IMR-90 (cell line): Measurements from ENCODE around the gene NTM. TPM values are rescaled to one million over a fixed set of nuclear protein-coding genes. Genes with fewer than 3 reads are reported as not detected.
"Not testable (repeated sequence)": the region's sequence is repeated elsewhere in the genome, so short reads cannot be mapped to it uniquely, and the experiment has no call there.

Experiments
- ATAC-seq: fragments of 200-7000 bp; cut with Tn5 transposase; 2 replicates; pipeline ENCODE4 v1.9.1; 2020; ENCODE audit warnings: low read depth, mild to moderate bottlenecking, moderate library complexity
- BruUV-seq: library from RNA; stranded (reverse); fragments of 400-500 nt; replicated peaks from 2 replicates; lab custom pipeline; 2021; lab: Mats Ljungman, UMichigan
- CTCF ChIA-PET: fragments of 300-600 bp; formaldehyde crosslinking; extraction: SDS; loops from one replicate; lab custom pipeline; 2021; ENCODE audit warnings: antibody characterized with exemption; lab: Yijun Ruan, JAX
- POLR2A ChIA-PET: fragments of 300-600 bp; sonication (Branson Sonifier 250); formaldehyde crosslinking; loops from one replicate; lab custom pipeline; 2022; ENCODE audit warnings: antibody characterized with exemption; ENCODE audit not compliant: unreplicated experiment; lab: Charles Lee
- DNase-seq: peaks from one replicate; pipeline ENCODE4 v3.0.0; 2013
- H2AFZ ChIP-seq: replicated peaks from 2 replicates; pipeline ENCODE3; 2013; ENCODE audit warnings: low read length, mild to moderate bottlenecking; ENCODE audit not compliant: poor library complexity
- H2AK5ac ChIP-seq: 2 replicates; pipeline ENCODE4 v1.6.1; 2013; ENCODE audit warnings: low read depth, low read length, inconsistent platforms
- H2AK9ac ChIP-seq: replicated peaks from 2 replicates; pipeline ENCODE3; 2013; ENCODE audit warnings: mild to moderate bottlenecking, low read depth, low read length, moderate library complexity; ENCODE audit not compliant: poor library complexity
- H2BK120ac ChIP-seq: 2 replicates; pipeline ENCODE4 v1.6.1; 2013; ENCODE audit warnings: low read depth, low read length, inconsistent platforms
- H2BK15ac ChIP-seq: 3 replicates; pipeline ENCODE4 v1.6.1; 2013; ENCODE audit warnings: low read depth, low read length, inconsistent platforms
- H2BK20ac ChIP-seq: 2 replicates; pipeline ENCODE4 v1.6.1; 2013; ENCODE audit warnings: low read depth, mild to moderate bottlenecking, inconsistent platforms, low read length, moderate library complexity
- H2BK5ac ChIP-seq: 2 replicates; pipeline ENCODE4 v1.6.1; 2013; ENCODE audit warnings: mild to moderate bottlenecking, low read depth, low read length, inconsistent platforms; ENCODE audit not compliant: poor library complexity, severe bottlenecking
- H3K14ac ChIP-seq: replicated peaks from 2 replicates; pipeline ENCODE4 v1.6.1; 2013; ENCODE audit warnings: low read depth, low read length, inconsistent platforms
- H3K18ac ChIP-seq: 2 replicates; pipeline ENCODE4 v1.6.1; 2013; ENCODE audit warnings: low read depth, low read length, control low read depth
- H3K23ac ChIP-seq: 2 replicates; pipeline ENCODE4 v1.6.1; 2013; ENCODE audit warnings: low read depth, low read length, inconsistent platforms
- H3K27ac ChIP-seq: 2 replicates; pipeline ENCODE4 v1.5.1; 2013; ENCODE audit warnings: mild to moderate bottlenecking, control low read depth, low read length; ENCODE audit not compliant: insufficient read depth
- H3K27me3 ChIP-seq: 2 replicates; pipeline ENCODE4 v1.6.1; 2013; ENCODE audit warnings: low read length; ENCODE audit not compliant: control insufficient read depth, insufficient read depth
- H3K36me3 ChIP-seq: 2 replicates; pipeline ENCODE4 v1.6.1; 2013; ENCODE audit warnings: low read length, mixed read lengths; ENCODE audit not compliant: control insufficient read depth, insufficient read depth
- H3K4ac ChIP-seq: 2 replicates; pipeline ENCODE4 v1.6.1; 2013; ENCODE audit warnings: low read depth, low read length, inconsistent platforms
- H3K4me1 ChIP-seq: 2 replicates; pipeline ENCODE4 v1.6.1; 2013; ENCODE audit warnings: low read length, mixed read lengths; ENCODE audit not compliant: control insufficient read depth, insufficient read depth
- H3K4me2 ChIP-seq: 2 replicates; pipeline ENCODE4 v1.6.1; 2013; ENCODE audit warnings: low read depth, mild to moderate bottlenecking, control low read depth, low read length, moderate library complexity
- H3K4me3 ChIP-seq: 2 replicates; pipeline ENCODE4 v1.5.1; 2013; ENCODE audit warnings: low read depth, mild to moderate bottlenecking, control low read depth, low read length, moderate library complexity; ENCODE audit not compliant: insufficient read depth
- H3K56ac ChIP-seq: 2 replicates; pipeline ENCODE4 v1.6.1; 2013; ENCODE audit warnings: low read length, inconsistent platforms; ENCODE audit not compliant: insufficient read depth; ENCODE audit errors: extremely low read depth
- H3K79me1 ChIP-seq, 2 experiments: 2 replicates each; pipeline ENCODE4 v1.6.1; 2013; ENCODE audit warnings: low read length in 2 of 2, inconsistent platforms in 1 of 2, low read depth in 1 of 2
- H3K9ac ChIP-seq: 2 replicates; pipeline ENCODE4 v1.6.1; 2013; ENCODE audit warnings: low read depth, low read length, control low read depth
- H3K9me1 ChIP-seq: 2 replicates; pipeline ENCODE4 v1.6.1; 2013; ENCODE audit warnings: low read length, inconsistent platforms; ENCODE audit not compliant: insufficient read depth
- H3K9me3 ChIP-seq: 2 replicates; pipeline ENCODE4 v1.6.1; 2013; ENCODE audit warnings: low read length; ENCODE audit not compliant: control insufficient read depth, insufficient read depth
- H4K20me1 ChIP-seq: 2 replicates; pipeline ENCODE4 v1.6.1; 2013; ENCODE audit warnings: low read length, inconsistent platforms; ENCODE audit not compliant: insufficient read depth
- H4K5ac ChIP-seq: 2 replicates; pipeline ENCODE4 v1.6.1; 2013; ENCODE audit warnings: mild to moderate bottlenecking, low read depth, low read length, control low read depth
- H4K8ac ChIP-seq, 2 experiments: 2 replicates each; pipeline ENCODE4 v1.6.1; 2013; ENCODE audit warnings: low read depth in 2 of 2, low read length in 2 of 2, control low read depth in 1 of 2, inconsistent platforms in 1 of 2
- H4K91ac ChIP-seq: 2 replicates; pipeline ENCODE4 v1.6.1; 2013; ENCODE audit warnings: low read depth, low read length, inconsistent platforms; ENCODE audit not compliant: insufficient read depth
- POLR2A ChIP-seq: IDR thresholded peaks from 2 replicates; pipeline ENCODE4 v1.6.1; 2012; ENCODE audit warnings: mild to moderate bottlenecking, low read depth, low read length
- WGBS, 2 experiments: methylation state at CpG; one replicate each; pipeline versions ENCODE4 v1.1.5 to v1.1.7; 2013; ENCODE audit warnings: missing lambda C conversion rate in 2 of 2; ENCODE audit not compliant: insufficient read length in 1 of 2; ENCODE audit errors: extremely low coverage in 2 of 2; 5-methylcytosine and 5-hydroxymethylcytosine counted together
- dilution Hi-C: fragments of 300-500 bp; cut with HindIII; formaldehyde crosslinking; loops from one replicate; pipeline ENCODE4 v1.14.3; 2018; ENCODE audit warnings: low sequenced_read_pairs; ENCODE audit not compliant: unreplicated experiment
- in situ Hi-C: fragments of 300-500 bp; cut with MboI; formaldehyde crosslinking; loops from 3 replicates; pipeline ENCODE4 v1.14.3; 2019; ENCODE audit warnings: low sequenced_read_pairs, inconsistent platforms, mixed read lengths
- intact Hi-C: fragments of 100-400 bp; cut with micrococcal nuclease; formaldehyde crosslinking; loops from 2 replicates; pipeline ENCODE4 v1.10.0; 2022
- polyA plus RNA-seq, 3 experiments: library from polyadenylated mRNA; depleted of rRNA; stranded (reverse); fragments of >200 nt; gene quantifications; 2 replicates each; pipeline ENCODE4 v1.2.3, GENCODE V29; 2012; ENCODE audit warnings: low replicate concordance in 1 of 3
- total RNA-seq: library from RNA; depleted of rRNA; stranded (reverse); fragments of >200 nt; gene quantifications from 2 replicates; pipeline ENCODE4 v1.2.3, GENCODE V29; 2012

The NTM gene
- total and polyA plus RNA-seq, 2 of the 4 experiments (the other 2 are of a cell fraction), result 19.5 to 25.5 TPM

DNA sequence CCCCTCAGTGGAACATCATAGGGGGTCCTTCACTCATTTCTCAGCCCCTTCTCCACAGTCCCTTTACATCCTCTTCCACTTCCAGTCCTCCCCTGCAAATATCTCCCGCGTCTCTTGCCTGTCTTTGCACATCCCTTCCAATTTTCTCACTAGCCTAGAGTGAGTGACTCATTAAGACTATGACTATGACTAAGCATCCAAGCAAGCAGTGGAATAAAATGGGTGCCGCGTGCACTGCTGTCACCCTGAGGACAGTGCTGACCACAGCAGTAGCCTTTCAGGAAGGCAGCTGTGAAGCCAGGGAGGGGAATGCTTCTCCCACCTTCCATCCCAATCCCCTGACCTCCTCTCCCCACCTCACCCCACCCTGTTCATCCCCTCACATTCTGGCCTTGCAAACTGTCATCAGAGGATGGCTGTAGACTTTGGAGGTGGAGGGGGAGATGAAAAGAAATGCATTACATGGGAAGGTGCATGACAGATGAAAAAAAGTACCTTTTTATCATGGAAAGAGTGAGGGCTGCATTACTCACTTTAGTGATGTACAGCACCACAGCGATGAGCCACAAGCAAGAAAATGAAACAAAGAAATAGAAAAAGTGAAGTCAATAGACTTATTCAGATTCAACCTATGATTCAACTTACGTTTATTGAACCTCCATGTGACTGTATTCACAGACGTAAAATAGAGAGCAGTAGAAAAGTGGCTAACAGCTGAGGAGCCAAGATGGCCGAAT, 948.2 kb downstream of the NTM start (continued):
- no peak for TF ChIP-seq POLR2A

- WGBS, 2 experiments, result no CpG with 5 or more reads among the region's 6 CpGs
- H3K23ac ChIP-seq, H2AK9ac ChIP-seq, ATAC-seq, H3K4me1 ChIP-seq, H4K5ac ChIP-seq, H3K14ac ChIP-seq, H4K20me1 ChIP-seq, H3K18ac ChIP-seq, H2BK5ac ChIP-seq, CTCF ChIA-PET, H2AK5ac ChIP-seq, H3K9me3 ChIP-seq, H2BK15ac ChIP-seq, H3K79me1 ChIP-seq, intact Hi-C loops, H4K91ac ChIP-seq, H3K4me3 ChIP-seq, H3K4ac ChIP-seq, H2AFZ ChIP-seq, H3K4me2 ChIP-seq, H3K27ac ChIP-seq, H2BK120ac ChIP-seq, H3K27me3 ChIP-seq, H3K9ac ChIP-seq, POLR2A ChIA-PET, DNase-seq, H3K56ac ChIP-seq, H3K36me3 ChIP-seq, H3K9me1 ChIP-seq, H4K8ac ChIP-seq, BruUV-seq, dilution Hi-C loops, H2BK20ac ChIP-seq: not testable (repeated sequence)
- in situ Hi-C loops, result loop anchor here (10.0 kb wide), 1 partner anchor 445 kb away; no protein-coding TSS in a partner anchor
Observed at GRCh38 chr11:132319419-132319818, 949.0 kb downstream of the NTM start.
